NT2/D1 (cell line): Measurements from ENCODE around the gene DLK1.

Source experiments
- DNase-seq: peaks from one replicate; pipeline ENCODE4 v3.0.0-alpha.2; 2011; ENCODE audit warnings: low read depth, low spot score
- H3K27me3 ChIP-seq: 2 replicates; pipeline ENCODE4 v1.6.0; 2011; ENCODE audit warnings: mild to moderate bottlenecking; ENCODE audit not compliant: insufficient read length, insufficient read depth
- H3K36me3 ChIP-seq: 2 replicates; pipeline ENCODE4 v1.6.1; 2011; ENCODE audit warnings: mild to moderate bottlenecking, low read length, mixed read lengths; ENCODE audit not compliant: insufficient read depth, insufficient read length
- H3K4me1 ChIP-seq: 2 replicates; pipeline ENCODE4 v1.5.1; 2011; ENCODE audit not compliant: insufficient read depth, insufficient read length
- H3K4me3 ChIP-seq: 2 replicates; pipeline ENCODE4 v1.5.1; 2011; ENCODE audit warnings: low read depth; ENCODE audit not compliant: insufficient read length
- H3K9ac ChIP-seq: 2 replicates; pipeline ENCODE4 v1.6.0; 2011; ENCODE audit warnings: low read depth; ENCODE audit not compliant: insufficient read length
- H3K9me3 ChIP-seq: 2 replicates; pipeline ENCODE4 v1.5.1; 2011; ENCODE audit warnings: mild to moderate bottlenecking, low read length; ENCODE audit not compliant: insufficient read depth
- SUZ12 ChIP-seq: IDR thresholded peaks from 2 replicates; pipeline ENCODE4 v1.6.1; 2011; ENCODE audit not compliant: insufficient read length, insufficient read depth; ENCODE audit errors: extremely low read depth
- YY1 ChIP-seq: IDR thresholded peaks from 2 replicates; pipeline ENCODE4 v1.6.1; 2011; ENCODE audit not compliant: insufficient read length, insufficient read depth
- ZNF274 ChIP-seq: IDR thresholded peaks from 2 replicates; pipeline ENCODE4 v1.6.1; 2011; ENCODE audit warnings: mild to moderate bottlenecking, low read depth, low read length

The DLK1 gene

DNA sequence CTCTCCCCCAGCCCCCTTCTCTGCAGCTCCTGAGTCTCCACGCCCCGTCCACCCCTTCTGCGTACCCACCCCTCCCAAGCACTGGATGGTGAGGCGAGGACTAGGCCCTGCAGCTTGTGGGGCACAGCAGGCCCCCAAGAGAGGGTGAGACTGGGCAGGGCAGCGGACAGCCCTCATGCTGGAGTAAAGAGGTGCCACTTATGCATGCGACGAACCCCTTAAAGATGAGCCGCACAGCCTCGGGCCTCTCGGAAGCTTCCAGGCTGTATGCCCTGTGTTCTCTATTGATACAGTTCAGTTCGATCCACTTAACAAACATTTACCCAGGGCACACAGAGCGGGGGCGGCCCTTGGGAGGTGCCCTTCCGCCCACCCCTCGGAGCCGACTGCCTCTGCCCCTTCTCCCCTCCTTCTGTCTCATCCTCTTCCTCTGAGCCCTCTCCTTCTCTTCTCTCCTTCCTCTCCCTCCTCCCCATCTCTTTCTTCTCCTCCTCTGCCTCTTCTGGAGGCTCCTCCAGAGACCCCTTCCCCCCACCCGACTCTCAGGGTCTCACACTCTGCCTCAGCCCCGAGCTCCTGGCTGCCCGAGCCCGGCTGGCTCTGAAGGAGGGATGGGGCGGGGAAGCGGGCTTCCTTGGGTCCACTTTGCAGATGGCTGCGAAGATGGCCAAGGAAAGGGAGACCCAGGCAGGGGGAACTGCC is 32.7 kb upstream of the DLK1 start:
- Histone ChIP-seq H3K4me1 (peaks cover 16% of the 10 kb centered on the region), H3K4me3 (no peak overlapping the region), H3K27me3 (no peaks in the 10 kb centered on the region), H3K9me3 (no peaks in the 10 kb centered on the region), H3K9ac (no peak overlapping the region), H3K36me3 (no peaks in the 10 kb centered on the region)
- TF ChIP-seq ZNF274 (no peak), YY1 (no peak), SUZ12 (no peak)
- no peak for DNase-seq

DNA sequence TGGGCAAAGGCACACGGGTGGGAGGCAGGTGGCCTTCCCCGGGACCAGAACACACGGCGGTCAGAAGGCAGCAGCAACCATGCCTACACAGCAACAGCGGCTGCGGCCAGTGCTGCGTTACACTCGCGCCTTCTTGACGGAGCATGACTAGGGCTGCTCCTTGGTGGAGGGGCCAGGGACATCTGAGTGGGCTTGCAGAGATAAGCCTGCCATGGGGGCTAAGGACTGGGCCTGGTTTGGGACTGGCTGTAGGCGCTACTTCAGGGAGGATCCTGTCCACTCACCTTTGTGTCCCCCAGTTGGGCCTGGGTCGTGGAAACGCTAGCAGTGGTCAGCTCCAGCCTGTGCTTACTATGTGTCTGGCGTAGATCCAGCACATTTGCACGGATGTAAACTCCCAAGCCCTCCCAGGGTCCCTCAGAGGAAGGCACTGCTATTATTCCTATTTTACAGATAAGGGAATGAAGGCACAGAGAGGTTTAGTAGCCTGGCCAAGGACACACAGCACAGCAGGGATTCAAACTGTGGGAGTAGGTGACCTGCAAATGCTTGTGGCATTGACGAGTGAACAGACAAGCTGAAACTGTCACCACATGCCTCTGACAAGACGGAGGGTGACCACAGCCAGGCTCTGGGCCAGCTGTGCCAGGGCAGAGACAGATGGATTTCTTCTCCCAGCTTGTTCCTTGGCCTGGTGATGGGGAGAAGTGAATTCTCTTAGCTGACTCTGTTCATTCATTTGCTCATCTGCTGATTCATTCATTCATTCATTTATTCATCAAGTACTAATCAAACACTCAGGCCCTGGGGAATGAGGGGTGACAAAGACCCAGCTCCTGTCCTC is 31.9 kb upstream of the DLK1 start:
- Histone ChIP-seq H3K27me3 (no peaks in the 10 kb centered on the region), H3K9me3 (no peaks in the 10 kb centered on the region), H3K4me3 (no peak overlapping the region), H3K4me1 (peaks cover 16% of the 10 kb centered on the region), H3K36me3 (no peaks in the 10 kb centered on the region), H3K9ac (no peak overlapping the region)
- no peak for TF ChIP-seq ZNF274
- TF ChIP-seq YY1: no peak
- TF ChIP-seq SUZ12: no peak
- DNase-seq: no peak

DNA sequence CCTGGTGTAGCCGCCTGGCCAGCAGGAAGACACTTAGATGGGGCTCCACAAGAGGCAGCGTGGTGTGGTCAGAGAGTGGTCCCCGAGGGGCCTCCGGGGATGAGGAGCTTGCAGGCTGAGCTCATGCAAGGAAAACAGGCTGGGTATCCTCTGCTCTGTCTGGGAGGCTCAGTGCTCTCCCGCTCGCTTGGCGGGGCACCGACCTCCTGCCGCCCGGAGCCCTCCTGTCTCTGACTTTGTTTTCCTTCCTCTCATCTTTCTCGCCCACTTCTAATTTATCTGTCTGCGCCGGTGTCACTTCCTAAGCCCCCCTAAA is 31.3 kb upstream of the DLK1 start:
- Histone ChIP-seq H3K36me3 (no peaks in the 10 kb centered on the region), H3K9me3 (no peaks in the 10 kb centered on the region), H3K4me1 (peaks cover 13% of the 10 kb centered on the region), H3K4me3 (no peak overlapping the region), H3K27me3 (no peaks in the 10 kb centered on the region), H3K9ac (no peak overlapping the region)
- TF ChIP-seq ZNF274 (no peak), YY1 (no peak), SUZ12 (no peak)
- DNase-seq: no peak

DNA sequence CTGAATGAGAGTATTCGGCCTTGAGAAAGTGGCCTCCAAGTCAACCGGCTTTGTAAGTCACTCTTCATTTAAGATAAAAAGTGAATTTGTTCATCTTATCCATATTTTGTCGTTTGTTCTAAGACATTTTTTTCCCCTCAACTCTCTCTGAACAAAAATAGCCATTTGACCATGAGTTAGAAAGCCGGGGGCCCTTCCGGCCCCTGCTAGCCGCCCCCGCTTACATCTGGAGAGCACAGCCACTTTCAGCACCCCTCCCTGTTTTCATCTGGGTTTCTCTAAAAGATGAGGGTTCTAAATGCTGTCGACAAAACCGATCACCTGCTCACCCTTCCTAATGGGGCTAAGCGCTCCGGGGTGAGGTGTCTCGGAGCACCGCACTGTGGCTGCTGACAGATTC is 30.7 kb upstream of the DLK1 start:
- H3K9ac ChIP-seq: no peak overlapping the region

DNA sequence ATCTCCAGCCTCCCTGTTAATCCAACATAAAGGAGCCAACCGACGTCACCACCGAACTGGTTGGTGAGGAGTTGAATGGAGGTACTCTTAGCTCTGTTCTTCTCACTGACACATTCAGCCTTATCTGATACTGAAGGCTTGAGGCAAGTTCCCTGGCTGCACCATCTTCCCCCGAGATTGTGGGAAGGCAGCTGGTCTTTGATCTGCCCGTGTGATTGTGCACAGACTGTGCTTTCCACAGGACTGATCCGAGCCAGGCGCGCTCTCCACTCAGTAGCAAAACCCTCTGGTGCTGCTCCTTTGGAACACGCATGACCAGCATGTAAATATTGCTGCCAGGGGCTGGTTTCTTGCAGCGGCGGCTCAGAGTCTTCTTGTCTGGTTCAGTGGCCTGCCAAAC is 30.1 kb upstream of the DLK1 start:
- Histone ChIP-seq H3K9ac (no peak overlapping the region), H3K36me3 (no peaks in the 10 kb centered on the region), H3K4me3 (no peak overlapping the region), H3K27me3 (no peaks in the 10 kb centered on the region), H3K9me3 (no peaks in the 10 kb centered on the region), H3K4me1 (peaks cover 10% of the 10 kb centered on the region)
- DNase-seq: no peak
- no peak for TF ChIP-seq ZNF274
- no peak for TF ChIP-seq YY1
- TF ChIP-seq SUZ12: no peak

More for the DNA sequence above, 30.7 kb upstream of the DLK1 start:
- Histone ChIP-seq H3K36me3 (no peaks in the 10 kb centered on the region), H3K4me1 (peaks cover 10% of the 10 kb centered on the region), H3K27me3 (no peaks in the 10 kb centered on the region), H3K9me3 (no peaks in the 10 kb centered on the region), H3K4me3 (no peak overlapping the region)
- TF ChIP-seq YY1 (no peak), ZNF274 (no peak), SUZ12 (no peak)
- no peak for DNase-seq

DNA sequence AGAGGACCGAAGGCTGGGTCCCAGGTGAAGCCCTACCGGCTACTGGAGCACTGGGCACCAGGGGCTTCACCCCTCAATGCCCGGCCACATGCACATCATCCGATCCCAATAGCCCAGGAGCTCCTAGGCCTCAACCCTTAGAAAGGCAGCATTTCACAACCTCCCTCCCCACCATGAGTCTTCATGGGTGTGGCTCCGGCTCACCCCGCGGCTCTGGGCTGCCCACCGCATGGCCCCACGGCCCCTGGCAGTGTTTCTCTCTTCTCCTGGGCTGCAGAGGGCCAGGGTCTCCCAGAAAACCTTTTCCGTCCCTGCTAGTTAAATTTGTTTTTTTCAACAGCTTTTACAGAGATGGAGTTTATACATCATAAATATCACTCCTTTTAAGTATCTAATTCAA is 28.6 kb upstream of the DLK1 start:
- no peak for DNase-seq
- no peak for TF ChIP-seq YY1
- no peak for TF ChIP-seq SUZ12
- TF ChIP-seq ZNF274: no peak
- Histone ChIP-seq H3K27me3 (no peaks in the 10 kb centered on the region), H3K9ac (no peak overlapping the region), H3K36me3 (no peaks in the 10 kb centered on the region), H3K9me3 (no peaks in the 10 kb centered on the region), H3K4me1 (peaks cover 6% of the 10 kb centered on the region), H3K4me3 (no peak overlapping the region)

DNA sequence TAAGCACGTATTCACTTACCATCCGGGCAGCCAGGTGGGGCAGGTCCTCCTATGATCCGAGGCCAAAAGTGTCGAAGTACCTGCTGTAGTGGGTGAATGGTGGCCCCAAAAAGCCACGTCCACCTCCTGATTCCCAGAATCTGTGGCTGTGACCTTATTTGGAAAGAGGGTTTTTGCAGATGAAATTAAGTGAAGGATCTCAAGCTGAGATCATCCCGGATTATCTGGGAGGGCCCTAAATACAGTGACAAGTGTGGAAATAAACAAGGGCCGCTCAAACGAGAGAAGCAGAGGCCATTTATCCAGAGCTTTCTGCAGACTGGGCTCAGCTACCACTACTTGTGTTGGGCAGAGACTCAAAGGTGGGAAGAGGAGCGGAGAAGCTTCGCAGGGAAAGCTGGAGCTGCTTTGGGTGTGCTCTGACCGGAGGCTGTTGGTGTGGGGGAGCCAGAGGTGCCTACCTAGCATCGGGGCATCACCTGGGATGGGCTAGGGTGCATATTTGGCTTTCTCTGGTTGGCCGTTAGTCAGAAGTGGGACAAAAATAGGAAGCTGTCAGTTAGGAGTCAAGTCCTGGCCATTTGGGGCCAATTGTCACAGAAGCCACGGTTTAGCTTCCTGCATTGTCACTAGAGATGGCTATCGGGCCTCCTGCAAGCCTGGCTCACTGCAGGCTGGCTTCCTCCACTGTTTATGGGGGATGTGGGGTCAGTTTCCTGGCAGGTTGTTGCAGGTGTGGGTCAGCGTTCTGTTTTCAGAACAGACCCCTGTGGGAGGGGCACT is 27.8 kb upstream of the DLK1 start:
- TF ChIP-seq SUZ12 (no peak), YY1 (no peak), ZNF274 (no peak)
- Histone ChIP-seq H3K36me3 (no peaks in the 10 kb centered on the region), H3K27me3 (no peaks in the 10 kb centered on the region), H3K9me3 (no peaks in the 10 kb centered on the region), H3K9ac (no peak overlapping the region), H3K4me3 (no peak overlapping the region), H3K4me1 (peaks cover 2% of the 10 kb centered on the region)
- DNase-seq: no peak
